H1 (cell line): ENCODE measurements around the gene TMEM39A. TPM values are rescaled to one million over a fixed set of nuclear protein-coding genes. Genes with fewer than 3 reads are reported as not detected.

ENCODE experiments used
- CTCF ChIA-PET: fragments of 300-600 bp; sonication (Branson Sonifier 250); formaldehyde crosslinking; loops from one replicate; lab custom pipeline; 2021; ENCODE audit not compliant: partially characterized antibody; lab: Charles Lee
- POLR2A ChIA-PET: fragments of 300-600 bp; sonication (Branson Sonifier 250); formaldehyde crosslinking; loops from one replicate; lab custom pipeline; 2021; ENCODE audit warnings: inconsistent platforms; ENCODE audit not compliant: partially characterized antibody; lab: Charles Lee
- DNase-seq, 2 experiments: peaks; one replicate each; pipeline versions ENCODE4 v3.0.0 to v3.0.0-alpha.2; 2010 to 2022; ENCODE audit warnings: low spot score in 2 of 2, low read depth in 1 of 2, mixed read lengths in 1 of 2
- FAIRE-seq: peaks from 2 replicates; lab custom pipeline; 2011; peaks lifted over from hg19 to GRCh38; lab: Jason Lieb, UNC
- H2AFZ ChIP-seq: 2 replicates; pipeline ENCODE4 v1.8.1; 2012; ENCODE audit warnings: low read length, inconsistent platforms
- H2AK5ac ChIP-seq: 2 replicates; pipeline ENCODE4 v1.6.1; 2013; ENCODE audit warnings: low read depth, low read length
- H2BK120ac ChIP-seq: replicated peaks from 2 replicates; pipeline ENCODE3; 2013; ENCODE audit warnings: low read depth, low read length, inconsistent platforms
- H2BK12ac ChIP-seq: 2 replicates; pipeline ENCODE4 v1.6.1; 2013; ENCODE audit warnings: low read depth, low read length
- H2BK15ac ChIP-seq: 2 replicates; pipeline ENCODE4 v1.6.1; 2013; ENCODE audit warnings: low read length
- H2BK20ac ChIP-seq: 2 replicates; pipeline ENCODE4 v1.6.1; 2013; ENCODE audit warnings: low read length
- H2BK5ac ChIP-seq: 2 replicates; pipeline ENCODE4 v1.6.1; 2013; ENCODE audit warnings: low read depth, low read length
- H3K14ac ChIP-seq: 2 replicates; pipeline ENCODE4 v1.6.1; 2013; ENCODE audit warnings: inconsistent platforms; ENCODE audit not compliant: insufficient read length
- H3K18ac ChIP-seq: 2 replicates; pipeline ENCODE4 v1.6.1; 2013; ENCODE audit warnings: low read length; ENCODE audit errors: extremely low read depth
- H3K23ac ChIP-seq: 2 replicates; pipeline ENCODE4 v1.6.1; 2013; ENCODE audit warnings: inconsistent platforms; ENCODE audit not compliant: insufficient read length
- H3K23me2 ChIP-seq: 2 replicates; pipeline ENCODE4 v1.6.1; 2013; ENCODE audit warnings: low read depth, low read length
- H3K27ac ChIP-seq: 2 replicates; pipeline ENCODE4 v1.6.1; 2011; ENCODE audit warnings: low read depth, low read length, inconsistent platforms
- H3K27me3 ChIP-seq, 4 experiments: replicated peaks in 1 of 4; 1 replicate in 1 of 4; 2 replicates in 3 of 4; pipeline versions ENCODE4 v1.6.1 to v1.8.1; 2011 to 2013; ENCODE audit warnings: low read length in 3 of 4, mild to moderate bottlenecking in 3 of 4, inconsistent platforms in 2 of 4, mixed read lengths in 2 of 4, moderate library complexity in 1 of 4; ENCODE audit not compliant: control insufficient read depth in 3 of 4, insufficient read depth in 3 of 4; ENCODE audit errors: extremely low read depth in 1 of 4
- H3K36me3 ChIP-seq, 4 experiments: 2 replicates each; pipeline versions ENCODE4 v1.6.1 to v1.8.1; 2011 to 2013; ENCODE audit warnings: mild to moderate bottlenecking in 4 of 4, low read length in 3 of 4, moderate library complexity in 2 of 4, control low read depth in 1 of 4, inconsistent platforms in 1 of 4; ENCODE audit not compliant: insufficient read depth in 4 of 4, control insufficient read depth in 2 of 4
- H3K4ac ChIP-seq: replicated peaks from 2 replicates; pipeline ENCODE3; 2013; ENCODE audit warnings: low read length, low read depth, mixed read lengths, inconsistent platforms; ENCODE audit not compliant: insufficient read length
- H3K4me1 ChIP-seq, 4 experiments: replicated peaks in 1 of 4; 1 replicate in 1 of 4; 2 replicates in 3 of 4; pipeline versions ENCODE4 v1.6.1 to v1.8.1; 2011 to 2013; ENCODE audit warnings: low read length in 3 of 4, inconsistent platforms in 2 of 4, mixed read lengths in 1 of 4; ENCODE audit not compliant: insufficient read depth in 4 of 4, control insufficient read depth in 3 of 4
- H3K4me2 ChIP-seq, 2 experiments: 2 replicates each; pipeline versions ENCODE4 v1.6.1 to v1.8.1; 2011 to 2013; ENCODE audit warnings: low read depth in 2 of 2, low read length in 2 of 2, control low read depth in 1 of 2, inconsistent platforms in 1 of 2, mild to moderate bottlenecking in 1 of 2; ENCODE audit not compliant: insufficient read depth in 1 of 2
- H3K4me3 ChIP-seq, 4 experiments: fragments of 200-600, 300-600 bp in 1 of 4; sonication (generic), shearing (Covaris generic), sonication (Bioruptor Twin) in 1 of 4; 2 replicates each; pipeline versions ENCODE4 v1.5.1 to v1.8.1; 2011 to 2016; ENCODE audit warnings: low read length in 4 of 4, low read depth in 3 of 4, control low read depth in 2 of 4, inconsistent platforms in 2 of 4, mild to moderate bottlenecking in 2 of 4, mixed read lengths in 1 of 4, moderate library complexity in 1 of 4; ENCODE audit not compliant: insufficient read depth in 2 of 4; ENCODE audit errors: extremely low read depth in 1 of 4
- H3K56ac ChIP-seq: replicated peaks from 2 replicates; pipeline ENCODE3; 2013; ENCODE audit warnings: low read depth, mild to moderate bottlenecking, mixed read lengths, low read length, inconsistent platforms; ENCODE audit not compliant: insufficient read length
- H3K79me1 ChIP-seq: 2 replicates; pipeline ENCODE4 v1.6.1; 2013; ENCODE audit warnings: low read depth, low read length, control low read depth
- H3K79me2 ChIP-seq, 2 experiments: 2 replicates each; pipeline versions ENCODE4 v1.6.1 to v1.8.1; 2012 to 2013; ENCODE audit warnings: low read length in 2 of 2, mild to moderate bottlenecking in 2 of 2, inconsistent platforms in 1 of 2; ENCODE audit not compliant: insufficient read depth in 2 of 2, control insufficient read depth in 1 of 2
- H3K9ac ChIP-seq, 4 experiments: replicated peaks in 1 of 4; 1 replicate in 1 of 4; 2 replicates in 3 of 4; pipeline versions ENCODE4 v1.6.1 to v1.8.1; 2011 to 2013; ENCODE audit warnings: low read depth in 3 of 4, low read length in 3 of 4, control low read depth in 2 of 4, mild to moderate bottlenecking in 2 of 4, moderate library complexity in 2 of 4, inconsistent platforms in 1 of 4; ENCODE audit errors: extremely low read depth in 1 of 4
- H3K9me3 ChIP-seq, 2 experiments: 2 replicates each; pipeline versions ENCODE4 v1.6.1 to v1.8.1; 2012 to 2013; ENCODE audit warnings: mild to moderate bottlenecking in 2 of 2, moderate library complexity in 2 of 2, control low read depth in 1 of 2, inconsistent platforms in 1 of 2, low read depth in 1 of 2, low read length in 1 of 2, mixed read lengths in 1 of 2; ENCODE audit not compliant: insufficient read depth in 2 of 2
- H4K20me1 ChIP-seq, 2 experiments: replicated peaks in 1 of 2; 2 replicates each; pipeline versions ENCODE3 to v1.8.1; 2011 to 2013; ENCODE audit warnings: inconsistent platforms in 2 of 2, low read length in 2 of 2, mild to moderate bottlenecking in 1 of 2; ENCODE audit not compliant: insufficient read depth in 2 of 2, control insufficient read depth in 1 of 2
- H4K5ac ChIP-seq: 2 replicates; pipeline ENCODE4 v1.6.1; 2013; ENCODE audit warnings: low read length, low read depth, mixed read lengths, inconsistent platforms; ENCODE audit not compliant: insufficient read length
- H4K8ac ChIP-seq: 2 replicates; pipeline ENCODE4 v1.8.0; 2013; ENCODE audit warnings: mild to moderate bottlenecking, moderate library complexity, low read length, inconsistent platforms; ENCODE audit not compliant: insufficient read depth; ENCODE audit errors: extremely low read depth
- H4K91ac ChIP-seq: replicated peaks from 2 replicates; pipeline ENCODE3; 2013; ENCODE audit warnings: low read length, mixed read lengths, inconsistent platforms; ENCODE audit not compliant: insufficient read length
- BACH1 ChIP-seq: IDR thresholded peaks from 2 replicates; pipeline ENCODE4 v1.6.1; 2012; ENCODE audit warnings: low read length, improper control_type of control experiment
- BCL11A ChIP-seq, 2 experiments: IDR thresholded peaks; one replicate each; pipeline ENCODE4 v1.6.1; 2011; ENCODE audit warnings: low read depth in 2 of 2, low read length in 2 of 2, mild to moderate bottlenecking in 2 of 2
- CHD1 ChIP-seq: IDR thresholded peaks from 2 replicates; pipeline ENCODE4 v1.6.1; 2012; ENCODE audit warnings: low read depth, low read length, improper control_type of control experiment
- CREB1 ChIP-seq: IDR thresholded peaks from 2 replicates; pipeline ENCODE4 v1.6.1; 2012; ENCODE audit warnings: inconsistent platforms
- CTBP2 ChIP-seq: IDR thresholded peaks from 2 replicates; pipeline ENCODE4 v1.7.0; 2011; ENCODE audit warnings: borderline replicate concordance, mild to moderate bottlenecking, moderate library complexity, mixed read lengths, low read length; ENCODE audit not compliant: insufficient read depth, insufficient read length
- GABPA ChIP-seq: IDR thresholded peaks from 2 replicates; pipeline ENCODE4 v1.6.1; 2011; ENCODE audit warnings: mild to moderate bottlenecking, low read length, moderate library complexity, borderline replicate concordance; ENCODE audit not compliant: insufficient read depth
- JUN ChIP-seq: IDR thresholded peaks from 2 replicates; pipeline ENCODE4 v1.6.1; 2011; ENCODE audit warnings: low read depth, mild to moderate bottlenecking, improper control_type of control experiment, low read length
- PHF8 ChIP-seq: fragments of 200-600 bp; sonication (generic); conservative IDR thresholded peaks from 2 replicates; pipeline ENCODE4 v1.7.1; 2012; ENCODE audit warnings: low read depth, mild to moderate bottlenecking, inconsistent platforms, low read length, moderate library complexity
- RNF2 ChIP-seq: fragments of 200-900, 300-1000 bp; sonication (generic); IDR thresholded peaks from 2 replicates; pipeline ENCODE4 v1.7.1; 2016; ENCODE audit warnings: borderline replicate concordance, low read depth, mild to moderate bottlenecking, antibody characterized with exemption, low read length; ENCODE audit not compliant: poor library complexity, severe bottlenecking; ENCODE audit errors: missing control alignments
- RXRA ChIP-seq: IDR thresholded peaks from 2 replicates; pipeline ENCODE4 v1.6.1; 2011; ENCODE audit warnings: low read depth, mild to moderate bottlenecking, low read length, moderate library complexity; ENCODE audit not compliant: insufficient read depth
- TAF7 ChIP-seq: optimal IDR thresholded peaks from 2 replicates; pipeline ENCODE3; 2011; ENCODE audit warnings: low read depth, mild to moderate bottlenecking, inconsistent platforms, low read length, moderate library complexity, borderline replicate concordance
- YY1 ChIP-seq: IDR thresholded peaks from 2 replicates; pipeline ENCODE4 v1.6.1; 2011; ENCODE audit warnings: low read depth, mild to moderate bottlenecking, low read length
- WGBS, 2 experiments: shearing (Covaris generic) in 1 of 2; methylation state at CpG; one replicate each; pipeline versions ENCODE4 v1.1.6 to v1.1.7; 2013 to 2015; ENCODE audit warnings: low lambda C conversion rate in 2 of 2, mixed read lengths in 2 of 2, inconsistent platforms in 1 of 2, low coverage in 1 of 2, missing lambda C conversion rate in 1 of 2; ENCODE audit not compliant: insufficient replicate concordance in 2 of 2, insufficient coverage in 1 of 2, insufficient read length in 1 of 2; ENCODE audit errors: extremely low coverage in 1 of 2, missing lambda C conversion rate in 1 of 2; 5-methylcytosine and 5-hydroxymethylcytosine counted together
- polyA plus RNA-seq, 7 experiments: library from polyadenylated mRNA; depleted of rRNA in 3 of 7; stranded (reverse) in 5 of 7; unstranded in 2 of 7; fragments of >200 nt in 5 of 7; fragments of 200-250 nt in 2 of 7; gene quantifications; 1 replicate in 5 of 7; 2 replicates in 1 of 7; 4 replicates in 1 of 7; pipeline versions ENCODE4 v1.2.1 to v1.2.3, GENCODE V29; 2011 to 2013; ENCODE audit warnings: missing spikeins in 2 of 7, mixed read lengths in 2 of 7
- total RNA-seq: library from RNA; stranded (reverse); fragmentation: NEBNext Ultra II Directional; extraction: Animal tissue kit (Norgen Biotek cat#: 25700); gene quantifications from 2 replicates; pipeline ENCODE4 v1.2.1, GENCODE V29; 2021
- TF ChIP-seq, protein P1 (sequence below): IDR thresholded peaks from 2 replicates; pipeline ENCODE4 v1.6.1; 2011; ENCODE audit warnings: low read length, improper control_type of control experiment

The TMEM39A gene
- total and polyA plus RNA-seq, 2 of the 8 experiments (the other 6 are each of a cell fraction or from before 2014, with no cell fraction given) = 26.8 to 36.1 TPM

DNA sequence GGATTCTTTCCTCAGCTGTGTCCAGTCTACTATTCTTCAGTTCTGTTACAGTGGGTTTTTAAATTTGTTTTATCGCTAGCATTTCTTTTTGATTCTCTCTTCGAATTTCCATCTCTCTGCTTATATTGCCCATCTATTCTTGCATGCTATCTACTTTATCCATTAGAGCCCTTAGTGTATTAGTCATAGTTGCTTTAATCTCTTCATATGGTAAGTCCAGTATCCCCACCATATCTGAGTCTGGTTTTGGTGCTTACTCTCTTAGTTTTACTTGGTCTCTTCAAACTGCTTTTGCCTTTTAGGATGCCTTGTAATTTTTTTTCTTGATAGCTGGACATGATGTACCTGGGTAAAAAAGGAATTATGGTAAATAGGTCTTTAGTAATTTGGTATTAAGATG, 44.0 kb upstream of the TMEM39A start:
- H3K9ac ChIP-seq = no peak overlapping the region
- H3K14ac ChIP-seq = no peak overlapping the region
- H4K5ac ChIP-seq = no peak overlapping the region
- H3K23ac ChIP-seq = no peak overlapping the region
- DNase-seq (no peak), FAIRE-seq (no peak)
- H3K4me3 ChIP-seq = no peak overlapping the region
- no peak overlapping the region for H2BK15ac ChIP-seq
- H2AK5ac ChIP-seq = no peak overlapping the region
- no peak overlapping the region for H3K18ac ChIP-seq
- H4K91ac ChIP-seq = no peak overlapping the region
- H3K36me3 ChIP-seq = peaks cover 5 to 51% (median 28%) of the 10 kb centered on the region in 4 experiments; a peak in 7 of 8 replicates
- H3K23me2 ChIP-seq = no peaks in the 10 kb centered on the region
- no peaks in the 10 kb centered on the region for H3K4me1 ChIP-seq
- no peak overlapping the region for H3K27ac ChIP-seq
- 90% methylated on average over 2 of the region's 2 CpGs; no CpG with 5 or more reads in 1 of the 2 experiments for WGBS, 2 experiments
- no peaks in the 10 kb centered on the region for H3K27me3 ChIP-seq
- no peaks in the 10 kb centered on the region for H3K9me3 ChIP-seq
- ChIA-PET POLR2A (interaction anchor here (1.5 kb wide), 1 partner anchor 9 kb away, joined by 6 read pairs; the partner anchor contains the start of gene TIMMDC1), CTCF (interaction anchor here (0.7 kb wide), 1 partner anchor 41 kb away, joined by 3 read pairs; no protein-coding TSS in a partner anchor)
- no peak overlapping the region for H4K8ac ChIP-seq
- H2BK120ac ChIP-seq = no peak overlapping the region
- H2BK20ac ChIP-seq = no peak overlapping the region
- no peak overlapping the region for H2BK5ac ChIP-seq
- no peak overlapping the region for H3K4ac ChIP-seq
- H3K56ac ChIP-seq = no peak overlapping the region
- no peaks in the 10 kb centered on the region; a peak in 2 of 4 replicates for H3K79me2 ChIP-seq
- no peak overlapping the region for H2AFZ ChIP-seq
- H3K4me2 ChIP-seq = no peak overlapping the region
- H4K20me1 ChIP-seq = peaks cover 0 to 3% of the 10 kb centered on the region in 2 experiments
- H3K79me1 ChIP-seq = no peaks in the 10 kb centered on the region; the same call in 1 of the 2 replicates
- H2BK12ac ChIP-seq = no peak overlapping the region
- TF ChIP-seq GABPA (no peak), YY1 (no peak), TAF7 (no peak), RXRA (no peak), RNF2 (no peak), CREB1 (no peak), BCL11A (IDR thresholded peaks at IDR 0.05; ENCODE audit: low read depth in 2 of 2, low read length in 2 of 2) (no peak), CTBP2 (no peak), BACH1 (no peak), JUN (no peak), CHD1 (no peak), PHF8 (no peak)
- TF ChIP-seq, protein P1, sequence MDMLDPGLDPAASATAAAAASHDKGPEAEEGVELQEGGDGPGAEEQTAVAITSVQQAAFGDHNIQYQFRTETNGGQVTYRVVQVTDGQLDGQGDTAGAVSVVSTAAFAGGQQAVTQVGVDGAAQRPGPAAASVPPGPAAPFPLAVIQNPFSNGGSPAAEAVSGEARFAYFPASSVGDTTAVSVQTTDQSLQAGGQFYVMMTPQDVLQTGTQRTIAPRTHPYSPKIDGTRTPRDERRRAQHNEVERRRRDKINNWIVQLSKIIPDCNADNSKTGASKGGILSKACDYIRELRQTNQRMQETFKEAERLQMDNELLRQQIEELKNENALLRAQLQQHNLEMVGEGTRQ = no peak
